ENCODE results near the gene UFL1.

Gene UFL1

DNA sequence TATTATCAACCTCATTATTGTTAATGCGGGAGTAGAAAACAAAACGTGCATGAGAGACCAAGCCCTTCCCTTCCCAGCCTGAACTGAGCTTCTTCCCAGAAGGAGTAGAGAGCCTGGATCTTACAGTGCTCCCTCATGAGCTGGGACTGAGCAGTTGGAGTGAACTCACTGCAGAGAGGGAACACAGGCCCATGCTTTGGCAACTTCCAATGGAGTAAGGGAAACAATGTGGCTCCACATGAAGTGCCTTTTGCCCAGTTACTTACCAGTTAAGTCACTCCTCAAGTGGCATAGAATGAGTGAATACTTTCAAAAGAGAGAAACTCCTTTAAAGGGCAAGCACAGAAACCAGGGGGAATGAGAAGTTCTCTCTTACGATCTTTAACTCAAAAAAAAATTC, 53.8 kb downstream of the UFL1 start:
- DNase-seq (ENCODE audit: low spot score): no peak

DNA sequence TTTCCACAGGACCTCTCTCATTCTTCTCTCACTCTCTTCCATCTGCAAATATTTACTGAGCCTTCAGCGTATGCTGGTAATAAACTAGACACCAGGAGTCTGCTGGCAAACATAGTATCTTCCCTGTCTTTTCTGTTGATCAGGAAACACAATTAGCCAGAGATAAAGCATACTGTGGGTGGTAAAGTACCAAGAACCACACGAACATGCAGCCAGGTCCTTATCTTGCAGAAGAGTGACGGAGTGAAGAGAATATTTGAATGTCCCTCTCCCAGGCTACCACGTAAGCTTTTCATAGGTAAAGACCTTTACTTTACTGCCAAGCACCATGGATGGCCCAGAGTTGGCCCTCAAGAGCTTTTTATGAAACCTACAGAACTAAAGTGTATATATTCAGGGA, 54.6 kb downstream of the UFL1 start:
- no peak for DNase-seq (ENCODE audit: low spot score)

DNA sequence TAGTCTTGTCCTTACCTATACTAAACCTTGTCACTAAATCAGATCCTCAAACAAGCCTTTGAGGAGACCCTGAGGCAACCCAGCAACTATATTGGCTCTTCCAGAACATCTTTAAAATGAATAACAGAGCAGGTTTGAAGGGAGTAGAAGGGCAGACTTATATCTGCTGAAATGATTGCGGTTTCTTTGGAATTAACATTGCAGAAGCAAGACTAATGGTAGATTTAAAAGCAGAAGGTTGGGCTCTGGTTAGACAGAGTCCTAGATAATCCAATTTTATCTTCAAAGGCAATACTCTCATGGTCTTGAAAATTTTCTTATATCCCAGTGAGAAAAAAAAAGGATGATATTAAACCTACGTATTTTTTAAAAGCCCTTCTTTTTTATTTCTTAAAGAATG, 60.4 kb downstream of the UFL1 start:
- DNase-seq (ENCODE audit: low spot score): no peak

DNA sequence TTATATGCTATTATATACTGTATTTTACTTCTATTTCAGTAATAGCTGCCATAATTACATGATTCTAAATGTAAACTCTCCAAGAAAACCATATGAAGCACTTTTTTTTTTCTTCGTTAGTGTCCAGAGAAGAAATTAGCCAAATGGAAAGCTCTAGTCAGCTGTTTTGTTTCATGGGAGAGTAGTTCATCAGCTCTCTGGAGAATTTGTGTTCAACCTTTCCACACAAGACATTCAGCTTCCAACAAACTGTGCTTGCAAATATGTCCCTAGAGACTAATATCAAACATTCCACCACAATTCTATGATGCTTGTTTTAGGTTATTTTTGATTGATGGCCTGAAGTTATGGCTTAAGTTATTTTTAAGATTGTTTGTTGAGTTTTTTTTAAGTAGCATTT, 60.8 kb downstream of the UFL1 start:
- no peak for DNase-seq (ENCODE audit: low spot score)

DNA sequence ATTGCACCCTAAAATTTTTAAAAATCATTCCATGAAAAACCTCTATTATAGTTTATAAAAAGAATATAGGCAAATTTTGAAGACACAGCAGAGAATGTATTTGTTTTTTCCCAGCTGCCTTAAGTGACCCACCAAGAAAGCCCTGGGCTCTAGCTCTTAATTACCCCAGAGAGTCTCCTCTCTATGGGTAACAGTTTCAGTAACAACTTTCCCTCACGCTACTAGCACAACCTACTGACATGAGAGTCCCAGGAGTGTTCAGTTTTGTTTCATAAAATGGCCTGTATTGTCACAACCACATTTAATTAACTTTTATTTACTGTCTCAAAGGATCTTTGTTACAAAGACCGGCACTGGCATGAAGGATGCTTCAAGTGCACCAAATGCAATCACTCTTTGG, 82.8 kb downstream of the UFL1 start:
- DNase-seq (ENCODE audit: low spot score): no peak

All from ecto neural progenitor cell (in vitro differentiated cells).